ENCODE measurements around the gene CCNL1. TPM values are rescaled to one million over a fixed set of nuclear protein-coding genes. Genes with fewer than 3 reads are reported as not detected.

Gene CCNL1
- 132 TPM for total RNA-seq (ENCODE audit: unreplicated experiment)
- long read RNA-seq, transcript CCNL1-202 (11 exons, 2,388 nt), result major isoform, 5 of 18 reads
- long read RNA-seq, partial matches to known transcripts, result 8 of 18 reads
- long read RNA-seq, other reads (novel, unspliced or antisense), result 4 of 18 reads

- H3K4me3 Mint-ChIP-seq (ENCODE audit: unreplicated experiment), result peak within 1 kb of the TSS; percentile 99
- TF ChIP-seq CTCF (IDR thresholded peaks at IDR 0.05; ENCODE audit: unreplicated experiment), result no peak
- no peaks in the 10 kb centered on the region for H3K9me3 Mint-ChIP-seq (ENCODE audit: unreplicated experiment)
- H3K4me1 Mint-ChIP-seq (ENCODE audit: unreplicated experiment), result peaks cover 42% of the 10 kb centered on the region
- peak within 1 kb of the TSS; percentile 99 for H3K27ac Mint-ChIP-seq (ENCODE audit: unreplicated experiment)
- H3K27me3 Mint-ChIP-seq (ENCODE audit: unreplicated experiment), result peaks cover 28% of the 10 kb centered on the region
- DNase-seq (ENCODE audit: low spot score), result peak; percentile 93
- peaks cover 34% of the 10 kb centered on the region for H3K36me3 Mint-ChIP-seq (ENCODE audit: low read depth, unreplicated experiment)
Measured at GRCh38 chr3:157159762-157160657, at the start of gene CCNL1. Gene CCNL1, minus strand, starts transcription at chr3:157160147. Its CDS starts 53 bp downstream, at chr3:157160094.

- H3K4me3 Mint-ChIP-seq (ENCODE audit: unreplicated experiment), result no peak overlapping the region
- H3K36me3 Mint-ChIP-seq (ENCODE audit: low read depth, unreplicated experiment), result no peaks in the 10 kb centered on the region
Measured at GRCh38 chr3:157204880-157205279, 44.9 kb upstream of the CCNL1 start.

GRCh38 chr3:157204431-157204830, 44.5 kb upstream of the CCNL1 start:
- TF ChIP-seq CTCF (IDR thresholded peaks at IDR 0.05; ENCODE audit: unreplicated experiment), result peak; percentile 39
- no peaks in the 10 kb centered on the region for H3K9me3 Mint-ChIP-seq (ENCODE audit: unreplicated experiment)
- no peaks in the 10 kb centered on the region for H3K27me3 Mint-ChIP-seq (ENCODE audit: unreplicated experiment)
- no peak overlapping the region for H3K27ac Mint-ChIP-seq (ENCODE audit: unreplicated experiment)
- no peaks in the 10 kb centered on the region for H3K36me3 Mint-ChIP-seq (ENCODE audit: low read depth, unreplicated experiment)
- DNase-seq (ENCODE audit: low spot score), result no peak
- no peak overlapping the region for H3K4me3 Mint-ChIP-seq (ENCODE audit: unreplicated experiment)
- H3K4me1 Mint-ChIP-seq (ENCODE audit: unreplicated experiment), result no peaks in the 10 kb centered on the region

More at GRCh38 chr3:157204880-157205279, 44.9 kb upstream of the CCNL1 start:
- Mint-ChIP-seq H3K27me3 (ENCODE audit: unreplicated experiment) (no peaks in the 10 kb centered on the region), H3K9me3 (ENCODE audit: unreplicated experiment) (no peaks in the 10 kb centered on the region), H3K27ac (ENCODE audit: unreplicated experiment) (no peak overlapping the region), H3K4me1 (ENCODE audit: unreplicated experiment) (no peaks in the 10 kb centered on the region)
- DNase-seq (ENCODE audit: low spot score), result no peak
- no peak for TF ChIP-seq CTCF (IDR thresholded peaks at IDR 0.05; ENCODE audit: unreplicated experiment)

- Mint-ChIP-seq H3K27me3 (ENCODE audit: unreplicated experiment) (no peaks in the 10 kb centered on the region), H3K9me3 (ENCODE audit: unreplicated experiment) (no peaks in the 10 kb centered on the region), H3K27ac (ENCODE audit: unreplicated experiment) (no peak overlapping the region), H3K4me3 (ENCODE audit: unreplicated experiment) (no peak overlapping the region), H3K4me1 (ENCODE audit: unreplicated experiment) (no peaks in the 10 kb centered on the region), H3K36me3 (ENCODE audit: low read depth, unreplicated experiment) (no peaks in the 10 kb centered on the region)
- TF ChIP-seq CTCF (IDR thresholded peaks at IDR 0.05; ENCODE audit: unreplicated experiment), result peak; percentile 30
- no peak for DNase-seq (ENCODE audit: low spot score)
Measured at GRCh38 chr3:157201648-157202278, 41.8 kb upstream of the CCNL1 start.
